NCI-H446 (cell line): ENCODE measurements around the gene PROM2.

ENCODE experiments used
- DNase-seq, 2 experiments: peaks; one replicate each; lab custom pipeline; 2025; lab: John Stamatoyannopoulos, UW

Gene PROM2

DNA sequence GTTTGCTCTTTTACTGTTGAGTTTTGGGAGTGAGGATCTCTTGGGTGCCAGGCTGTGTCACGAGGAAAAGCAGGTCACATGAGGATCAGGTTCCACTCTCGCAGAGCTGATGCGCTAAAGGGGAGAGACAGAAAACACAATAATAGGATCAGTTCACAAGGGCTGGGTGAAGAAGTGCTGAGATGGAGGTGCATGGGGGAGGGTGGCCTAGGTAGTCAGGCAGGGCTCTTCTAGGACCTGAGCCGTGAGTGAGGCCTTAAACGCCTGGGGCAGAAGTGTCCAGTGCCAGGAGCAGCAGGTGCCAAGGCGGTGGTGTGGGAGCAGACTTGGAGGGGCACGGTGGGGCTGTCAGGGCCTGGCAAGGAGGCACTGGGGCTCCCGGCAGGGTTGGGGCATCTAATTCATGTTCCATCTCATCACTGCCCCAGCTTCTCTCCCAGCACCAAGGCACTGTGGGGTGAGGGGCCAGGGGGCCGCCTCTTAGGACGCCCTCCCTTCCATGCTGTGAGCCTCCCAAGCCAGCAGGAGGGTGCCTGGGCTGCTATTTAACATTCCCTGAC, 32.2 kb downstream of the PROM2 start:
- DNase-seq: no peak

DNA sequence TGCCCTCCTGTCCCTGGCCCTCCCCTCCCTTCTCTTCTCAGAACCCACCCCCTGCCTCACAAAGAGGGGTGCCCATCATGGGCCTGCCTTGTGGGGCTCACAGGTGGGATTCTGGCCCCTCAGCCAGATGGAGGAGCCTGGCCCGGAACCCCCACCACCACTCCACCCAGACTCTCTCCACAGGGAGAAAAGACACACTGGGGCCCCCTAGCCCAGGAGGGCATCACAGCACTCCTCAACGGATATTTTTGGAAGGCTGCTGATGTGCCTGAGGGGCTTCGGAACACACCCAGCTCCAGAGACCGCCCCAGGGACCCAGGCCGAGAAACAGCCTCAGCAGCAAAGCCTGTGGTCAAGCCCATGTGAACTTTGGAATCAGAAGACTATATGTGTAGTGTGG, 32.8 kb downstream of the PROM2 start:
- no peak for DNase-seq

DNA sequence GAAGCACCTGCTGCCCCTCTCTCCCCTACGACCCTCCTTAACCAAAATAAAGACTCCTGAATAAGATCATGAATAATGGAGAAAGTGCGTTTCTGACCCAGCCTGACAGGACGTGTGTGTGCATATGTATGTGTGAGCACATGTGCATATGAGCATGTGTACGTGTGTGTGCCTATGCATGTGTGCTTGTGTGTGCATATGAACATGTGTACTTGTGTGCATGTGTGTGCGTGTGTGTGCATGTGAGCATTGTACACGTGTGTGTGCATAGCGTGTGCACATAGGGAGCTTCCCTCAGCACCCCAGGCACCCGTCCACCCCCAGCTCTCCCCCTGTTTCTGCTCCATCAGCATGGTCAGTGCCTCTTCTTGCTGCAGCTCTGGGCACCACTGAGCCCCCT, 33.6 kb downstream of the PROM2 start:
- DNase-seq: no peak

DNA sequence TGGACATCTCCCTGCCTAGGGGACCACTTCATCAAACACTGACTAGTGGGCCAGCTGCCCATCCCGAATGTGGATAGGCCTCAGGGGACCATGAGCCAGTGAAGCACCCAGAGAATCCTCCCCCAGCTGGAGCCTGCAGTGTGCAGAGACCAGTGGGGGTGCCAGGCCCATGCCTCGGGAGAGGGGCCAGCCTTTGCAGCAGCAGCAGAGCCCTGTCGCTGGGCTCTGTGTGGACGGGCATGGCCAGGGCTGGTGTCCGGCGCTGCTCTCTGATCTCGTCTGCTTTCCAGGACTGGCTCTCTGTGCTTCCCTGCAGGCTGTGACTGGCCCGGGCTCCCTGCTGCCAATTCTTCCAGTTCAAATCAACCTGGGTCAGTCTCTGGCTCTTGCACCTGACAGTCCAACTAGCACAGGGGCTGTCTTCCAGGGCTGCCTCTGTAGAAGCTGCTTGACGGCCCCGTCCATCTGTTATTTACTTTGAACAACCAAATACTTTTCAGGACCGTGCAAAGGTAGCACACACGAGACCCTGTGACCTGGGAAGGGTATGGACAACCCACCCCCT, 34.3 kb downstream of the PROM2 start:
- DNase-seq: no peak

GRCh38 chr2:95309599-95309998, 35.4 kb downstream of the PROM2 start:
- DNase-seq: no peak

DNA sequence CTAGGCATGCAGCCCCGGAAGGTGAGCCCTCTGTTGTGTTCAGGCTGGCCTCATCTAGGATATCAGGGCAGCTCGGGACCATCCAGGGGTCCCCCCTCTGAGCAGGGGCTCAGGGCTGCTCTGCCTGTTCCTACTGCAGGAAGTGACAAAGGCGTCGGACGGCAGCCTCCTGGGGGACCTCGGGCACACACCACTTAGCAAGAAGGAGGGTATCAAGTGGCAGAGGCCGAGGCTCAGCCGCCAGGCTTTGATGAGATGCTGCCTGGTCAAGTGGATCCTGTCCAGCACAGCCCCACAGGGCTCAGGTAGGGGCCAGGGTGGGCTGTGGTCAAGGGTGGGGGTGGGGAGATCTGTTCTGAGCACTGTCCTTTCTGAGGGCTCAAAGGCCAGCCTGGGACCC, 36.0 kb downstream of the PROM2 start:
- DNase-seq: no peak

DNA sequence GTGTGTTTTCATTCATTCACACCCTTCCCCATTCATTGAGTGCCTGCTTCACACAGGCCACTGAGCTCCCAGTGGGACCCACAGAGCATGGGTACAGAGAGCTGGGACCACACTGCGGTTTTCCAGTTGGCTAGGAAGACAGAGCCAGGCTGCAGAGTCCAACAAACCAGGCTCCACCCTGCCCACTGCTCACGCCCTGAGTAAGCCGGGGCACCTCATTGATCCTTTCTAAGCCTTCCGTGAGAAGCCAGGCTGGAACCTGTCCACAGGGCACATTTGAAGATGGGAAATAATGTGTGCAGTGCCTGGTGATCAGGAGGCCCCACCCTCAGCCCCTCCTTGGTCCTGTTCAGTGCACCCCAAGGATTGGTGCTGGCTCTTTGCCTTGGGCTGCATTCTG, 36.4 kb downstream of the PROM2 start:
- DNase-seq: no peak

GRCh38 chr2:95311815-95312542, 37.7 kb downstream of the PROM2 start:
- no peak for DNase-seq

GRCh38 chr2:95312543-95313201, 38.4 kb downstream of the PROM2 start:
- DNase-seq: no peak

DNA sequence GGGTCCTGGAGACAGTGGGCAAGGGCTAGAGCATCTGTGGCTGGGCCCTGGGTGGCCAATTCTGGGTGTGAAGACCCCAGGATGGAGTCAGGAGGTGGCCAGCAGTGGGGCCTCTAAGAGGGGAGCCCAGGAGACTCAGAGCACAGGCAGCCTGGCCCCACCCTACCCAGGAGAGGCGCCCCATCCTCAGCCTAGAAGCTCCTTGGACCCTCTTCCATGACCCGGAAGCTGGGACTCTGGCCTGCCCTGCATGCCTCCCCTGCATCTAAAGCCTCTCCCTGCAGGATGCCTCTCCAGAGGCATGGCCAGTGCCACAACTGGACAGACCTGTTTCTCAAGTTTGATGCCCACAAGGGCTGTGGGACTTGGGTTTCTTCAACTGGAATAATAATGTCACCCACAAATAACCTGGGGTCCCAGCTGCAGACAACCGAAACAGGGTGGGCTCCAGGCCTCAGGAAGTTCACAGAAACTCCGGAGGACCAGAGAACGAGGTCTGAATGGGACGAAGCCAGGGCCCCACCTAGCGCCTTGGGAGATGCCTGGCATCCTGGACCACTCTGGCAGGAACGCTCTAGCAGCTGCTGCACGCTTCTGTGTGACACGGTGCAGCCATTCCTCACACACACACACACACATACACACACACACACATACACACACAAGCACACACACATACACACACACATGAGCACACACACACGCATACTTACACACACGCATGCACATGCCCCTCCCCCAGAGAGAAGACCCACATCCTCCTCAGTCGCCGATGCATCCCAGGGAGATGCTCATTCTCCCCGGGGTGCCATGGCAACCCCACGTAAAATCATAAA, 39.3 kb downstream of the PROM2 start:
- no peak for DNase-seq

DNA sequence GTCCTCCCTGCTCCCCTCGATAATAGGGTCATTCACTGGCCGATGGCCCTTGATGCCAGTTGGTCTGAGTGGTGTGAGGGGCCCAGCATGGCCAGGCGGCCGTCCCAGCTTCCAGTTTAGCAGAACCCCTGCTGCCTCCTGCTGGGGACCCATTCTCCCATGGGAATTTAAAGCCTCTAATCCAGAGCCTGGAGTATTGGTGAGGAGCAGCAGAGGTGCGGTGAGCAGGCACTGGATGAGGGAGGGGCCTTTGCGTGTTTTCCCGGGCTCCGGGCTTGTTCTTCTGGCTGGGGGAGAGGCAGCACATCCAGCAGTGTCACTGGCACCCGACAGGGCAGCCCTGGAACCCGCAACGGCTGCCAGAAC, 40.3 kb downstream of the PROM2 start:
- no peak for DNase-seq

DNA sequence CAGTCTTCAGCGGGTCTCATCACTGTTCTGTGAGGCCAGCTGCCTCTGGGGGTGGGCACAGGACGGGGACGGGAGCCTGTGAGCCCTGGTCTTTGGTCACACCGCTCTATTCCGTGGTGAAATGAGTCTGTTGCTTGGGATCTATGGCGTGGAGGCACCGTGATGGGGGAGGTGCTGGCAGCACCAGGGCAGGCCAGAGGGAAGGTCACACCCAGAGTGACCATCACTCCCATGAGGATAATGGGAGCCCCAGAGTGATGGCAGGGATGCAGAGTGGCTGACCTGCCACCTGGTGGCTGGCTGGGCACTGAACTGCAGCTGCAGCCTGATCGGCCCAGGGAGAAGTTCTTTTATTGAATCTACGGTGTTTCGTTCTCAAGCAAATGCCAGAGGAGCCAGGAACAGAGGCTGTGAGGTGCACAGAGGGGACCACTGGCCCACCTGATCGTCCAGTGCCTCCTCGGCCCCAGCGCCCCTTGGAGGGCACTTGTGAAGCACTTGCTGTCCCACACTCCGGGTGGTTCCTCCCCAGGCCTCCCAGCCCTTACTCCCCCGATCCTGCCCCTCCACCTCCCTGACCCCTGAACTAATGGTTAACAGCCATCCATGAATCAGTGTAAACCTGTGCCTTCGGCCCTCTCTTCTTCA, 40.8 kb downstream of the PROM2 start:
- DNase-seq: no peak

DNA sequence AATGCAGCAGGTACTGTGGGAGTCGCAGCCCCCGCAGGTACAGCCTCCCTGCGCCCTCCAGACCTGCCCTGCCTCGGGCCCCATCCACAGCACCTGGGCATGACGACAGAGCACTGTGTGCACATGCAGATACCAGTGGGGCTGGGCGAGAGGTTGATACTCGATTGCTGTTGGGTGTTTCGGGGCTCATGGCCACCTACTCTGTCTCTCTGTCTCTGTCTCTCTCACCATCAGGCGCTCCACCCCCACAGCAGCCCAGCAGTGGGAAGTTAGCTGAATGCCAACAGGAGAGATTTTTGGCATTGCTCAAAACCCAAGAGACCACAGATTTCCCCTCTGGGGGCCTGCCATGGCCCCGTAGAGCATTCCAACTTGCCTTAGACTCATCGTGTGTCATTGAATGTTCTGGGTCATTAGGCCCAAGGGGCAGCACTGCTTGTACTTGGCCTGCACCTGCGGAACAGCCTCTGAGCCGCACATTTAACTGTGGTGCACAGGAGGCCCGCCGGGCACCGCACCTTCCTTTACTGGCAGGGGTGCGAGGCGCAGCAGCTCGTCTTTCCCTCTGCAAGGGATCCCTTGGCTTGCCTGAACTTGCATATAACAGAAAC, 41.7 kb downstream of the PROM2 start:
- no peak for DNase-seq

DNA sequence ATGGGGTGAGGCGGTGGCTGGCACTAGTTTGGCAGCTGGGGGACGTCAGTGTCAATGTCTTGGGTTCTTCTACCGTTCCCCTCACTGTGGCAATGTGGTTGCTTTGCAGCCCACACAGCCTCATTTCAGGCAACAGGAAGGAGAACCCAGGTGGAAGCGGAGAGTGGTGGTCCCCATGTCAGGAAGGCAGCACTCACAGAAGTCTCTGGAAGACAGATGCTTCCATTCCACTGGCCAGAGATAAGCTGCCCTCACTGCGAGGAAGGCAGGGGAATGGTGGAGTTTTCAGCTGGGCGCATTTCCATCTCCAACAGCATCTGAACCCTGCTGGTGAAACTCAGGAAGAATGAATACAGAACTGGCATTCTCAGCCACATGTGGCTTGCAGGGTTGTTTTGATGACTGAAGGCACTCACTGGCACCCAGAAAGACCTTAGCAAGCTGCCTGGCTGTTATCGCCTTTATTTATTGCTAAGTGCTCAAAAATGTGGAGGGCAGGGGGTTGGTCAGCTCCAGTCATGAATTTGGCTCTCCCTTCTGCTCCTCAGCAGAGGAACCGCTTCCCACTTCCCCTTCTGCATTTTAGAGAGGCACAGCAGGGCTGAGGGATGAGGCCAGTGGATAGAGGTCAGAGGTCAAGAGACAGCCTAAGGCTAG, 42.3 kb downstream of the PROM2 start:
- no peak for DNase-seq

DNA sequence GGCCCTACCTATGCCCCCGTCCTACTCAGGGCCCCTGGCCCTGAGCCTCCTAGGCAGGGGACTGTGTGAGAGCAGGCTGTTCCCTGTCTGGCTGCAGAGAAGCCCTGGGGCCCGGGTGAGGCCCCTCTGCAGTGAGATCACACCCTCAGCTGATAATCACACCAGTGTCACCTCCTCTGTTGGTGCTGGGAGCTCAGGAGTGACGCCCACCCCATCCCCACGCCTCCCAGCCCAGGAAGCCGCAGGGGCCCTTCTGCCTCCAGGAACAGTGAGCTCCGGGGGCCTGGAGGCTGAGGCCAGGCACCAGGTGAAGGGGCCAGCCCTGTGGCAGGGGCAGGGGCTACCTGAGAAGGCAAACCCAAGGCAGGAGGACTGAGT, 42.9 kb downstream of the PROM2 start:
- no peak for DNase-seq

- no peak for DNase-seq
These were observed 43.6 kb downstream of the PROM2 start for GRCh38 chr2:95317665-95318425.

GRCh38 chr2:95318431-95319220, 44.4 kb downstream of the PROM2 start:
- DNase-seq: no peak

- DNase-seq: no peak
These were observed 45.5 kb downstream of the PROM2 start for GRCh38 chr2:95319481-95320343.
